NCI-H345 treated with DMSO at 0.1 percent for 48 hours (cell line): ENCODE data around the gene SLC22A23.

Source experiments
- DNase-seq: peaks from one replicate; lab custom pipeline; 2025; ENCODE audit not compliant: unreplicated experiment; lab: John Stamatoyannopoulos, UW

Gene SLC22A23

GRCh38 chr6:3422435-3423070 lies 34.3 kb downstream of the SLC22A23 start:
- DNase-seq: no peak

- DNase-seq: no peak
These were observed 34.9 kb downstream of the SLC22A23 start for GRCh38 chr6:3421791-3422434.

DNA sequence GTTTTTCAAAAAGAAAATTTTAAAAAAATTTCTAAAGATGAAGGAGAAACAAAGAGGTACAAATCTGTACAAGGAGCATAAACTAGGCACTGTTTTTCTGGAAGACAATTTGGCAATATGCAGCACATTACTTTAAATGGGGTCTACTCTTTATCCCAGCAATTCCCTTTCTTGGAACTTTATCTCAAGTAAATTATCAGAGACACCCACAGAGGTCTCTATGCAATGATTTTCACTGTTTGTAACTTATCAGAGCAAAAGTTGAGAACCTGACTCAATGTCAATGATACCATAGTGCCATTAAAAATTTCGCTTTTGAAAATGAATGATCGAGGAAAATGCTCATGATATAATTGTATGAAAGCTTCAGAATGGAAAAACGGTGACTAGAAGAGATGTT lies 35.7 kb downstream of the SLC22A23 start:
- no peak for DNase-seq

- no peak for DNase-seq
These were observed 37.1 kb downstream of the SLC22A23 start for GRCh38 chr6:3419624-3420272.

DNA sequence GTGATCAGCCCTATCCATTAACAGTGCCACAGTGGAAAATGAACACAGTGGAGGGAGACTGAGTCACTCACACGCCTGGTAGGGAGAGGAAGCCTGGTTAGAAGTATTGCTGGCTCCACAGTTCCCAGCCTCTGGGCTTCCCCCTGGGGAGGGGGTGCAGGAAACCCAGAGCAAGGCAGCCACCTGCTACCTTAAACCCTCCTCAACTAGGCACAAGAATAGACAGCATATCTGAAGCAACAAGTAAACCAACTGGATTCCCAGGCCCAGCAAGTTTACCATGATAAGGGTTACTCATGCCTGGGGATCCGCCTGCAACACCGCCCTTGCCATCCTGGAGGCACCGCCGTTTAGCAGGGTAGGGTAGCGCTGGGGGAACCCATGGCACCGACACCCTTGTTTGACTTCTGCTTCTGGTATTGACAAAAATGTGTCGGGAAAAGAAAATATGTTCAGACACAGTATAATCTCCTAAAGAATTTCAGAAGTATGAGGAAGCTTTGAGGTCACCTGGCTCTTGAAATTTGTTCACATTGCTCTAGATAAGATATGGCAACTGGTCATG lies 38.3 kb downstream of the SLC22A23 start:
- DNase-seq: no peak

DNA sequence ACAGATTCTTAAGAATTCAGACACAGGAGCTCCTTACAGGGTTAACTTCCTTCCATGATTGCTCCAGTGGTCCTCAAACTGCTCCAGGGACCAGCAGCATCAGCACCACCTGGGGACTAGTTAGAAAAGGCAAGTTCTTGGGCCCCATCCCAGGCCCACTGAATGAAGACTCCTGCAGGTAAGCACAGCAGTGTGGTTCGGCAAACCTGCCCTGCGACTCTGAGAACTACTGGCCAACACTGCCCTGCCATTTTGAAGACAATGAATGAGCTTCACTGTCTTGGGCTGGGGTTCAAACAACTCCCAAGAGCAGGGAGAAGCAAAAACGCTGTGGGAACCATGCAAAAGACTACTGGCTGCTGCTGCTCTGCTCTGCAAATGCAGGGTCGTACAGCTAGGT lies 39.4 kb downstream of the SLC22A23 start:
- no peak for DNase-seq

DNA sequence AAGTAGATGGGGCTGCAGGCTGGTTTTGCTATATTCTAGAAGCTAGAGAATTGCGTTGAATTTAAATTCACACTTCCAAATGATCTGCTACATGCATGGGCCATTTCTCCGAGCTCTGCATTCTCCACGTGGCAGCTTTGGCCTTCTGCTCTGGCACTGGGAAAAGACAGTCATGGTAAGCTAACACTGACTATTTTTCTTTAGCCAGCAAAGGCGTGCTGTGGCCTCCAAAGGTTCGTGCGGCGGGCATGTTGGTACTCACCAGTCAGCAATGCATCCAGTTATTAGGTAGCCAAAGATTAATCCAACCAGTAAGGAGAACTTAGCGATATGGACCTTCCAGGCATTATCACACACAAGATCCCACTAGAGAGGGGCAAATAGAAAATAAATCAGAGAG lies 41.4 kb downstream of the SLC22A23 start:
- DNase-seq: no peak

GRCh38 chr6:3415082-3415453 lies 41.8 kb downstream of the SLC22A23 start:
- no peak for DNase-seq

- DNase-seq: no peak
These were observed 42.3 kb downstream of the SLC22A23 start for GRCh38 chr6:3414327-3415081.

GRCh38 chr6:3413592-3413991 lies 43.3 kb downstream of the SLC22A23 start:
- DNase-seq: no peak

DNA sequence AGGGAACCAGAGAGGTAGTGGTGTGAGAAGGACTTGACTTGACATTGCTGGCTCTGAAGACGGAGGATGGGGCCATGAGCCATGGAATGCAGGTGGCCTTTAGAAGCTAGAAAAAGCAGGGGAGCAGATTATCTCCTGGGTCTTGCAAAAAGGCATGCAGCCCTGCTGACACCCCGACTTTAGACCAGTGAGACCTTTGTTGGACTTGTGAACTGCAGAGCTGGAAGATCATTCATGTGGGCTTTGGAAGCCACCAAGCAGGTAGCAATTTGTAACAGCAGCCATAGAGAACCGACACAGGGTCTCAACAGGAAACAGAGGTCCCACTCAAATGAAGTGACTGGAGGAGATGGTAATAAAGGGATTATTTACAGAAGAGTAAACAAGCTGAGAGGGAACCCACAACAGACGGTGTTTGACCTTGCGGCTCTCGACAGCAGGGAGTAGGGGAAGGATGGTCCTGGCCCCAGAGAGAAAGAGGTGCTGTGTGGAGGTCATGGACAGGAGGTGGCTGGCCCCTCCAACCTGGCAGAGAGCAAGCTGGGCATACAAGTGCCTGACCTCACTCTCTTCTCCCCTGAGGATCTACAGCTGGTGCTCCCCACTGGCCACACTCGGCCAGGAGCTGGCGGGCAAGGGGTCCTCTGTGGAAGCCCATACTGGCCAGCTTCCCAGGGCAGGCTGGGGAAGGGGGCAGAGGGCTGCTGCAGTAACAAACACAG lies 43.9 kb downstream of the SLC22A23 start:
- DNase-seq: no peak

- DNase-seq: no peak
These were observed 44.7 kb downstream of the SLC22A23 start for GRCh38 chr6:3411967-3412778.

DNA sequence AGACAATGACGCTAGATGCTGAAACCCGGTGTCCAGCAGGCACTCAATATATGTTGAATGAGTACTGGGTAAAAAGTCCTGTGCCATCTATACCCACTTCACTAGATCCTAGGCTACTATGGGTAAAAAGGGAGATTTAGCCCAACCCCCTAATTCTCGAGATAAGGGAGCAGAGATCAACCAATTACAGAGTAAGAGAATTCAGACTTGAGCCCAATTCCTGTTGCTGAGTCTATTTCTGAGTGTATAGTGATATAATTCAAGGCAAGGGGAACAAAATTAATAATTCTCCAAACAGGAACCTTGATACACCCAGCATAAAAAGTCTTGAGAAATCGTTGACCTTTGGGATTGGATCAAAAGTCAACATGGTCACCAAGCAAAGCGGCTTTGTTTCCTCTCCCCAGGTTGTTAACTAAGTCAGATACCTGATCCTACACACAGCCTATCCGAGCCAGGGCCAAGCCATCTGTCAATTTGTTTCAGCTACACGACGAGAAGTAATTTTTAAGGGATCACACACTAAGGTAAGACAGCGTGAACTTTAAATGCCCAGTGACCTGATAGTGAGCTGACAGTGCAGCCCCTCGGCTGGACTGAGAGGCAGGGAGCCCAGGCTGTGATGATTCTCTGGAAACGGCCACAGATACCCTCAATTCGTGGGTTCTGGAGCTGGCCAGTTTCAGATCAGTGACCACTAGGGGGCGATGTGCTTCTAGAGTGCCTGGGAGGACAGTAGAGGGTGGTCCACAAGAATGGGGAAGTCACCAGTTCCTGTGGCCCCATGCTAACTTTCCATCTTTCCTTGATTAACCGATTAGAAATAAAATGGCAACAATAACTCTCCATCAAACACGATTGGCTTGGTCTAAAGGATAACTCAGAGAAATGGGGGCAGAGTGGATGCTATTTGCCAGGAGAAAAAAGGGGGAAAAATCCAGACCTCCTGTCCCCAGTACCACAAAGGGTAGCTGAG lies 46.2 kb downstream of the SLC22A23 start:
- no peak for DNase-seq

DNA sequence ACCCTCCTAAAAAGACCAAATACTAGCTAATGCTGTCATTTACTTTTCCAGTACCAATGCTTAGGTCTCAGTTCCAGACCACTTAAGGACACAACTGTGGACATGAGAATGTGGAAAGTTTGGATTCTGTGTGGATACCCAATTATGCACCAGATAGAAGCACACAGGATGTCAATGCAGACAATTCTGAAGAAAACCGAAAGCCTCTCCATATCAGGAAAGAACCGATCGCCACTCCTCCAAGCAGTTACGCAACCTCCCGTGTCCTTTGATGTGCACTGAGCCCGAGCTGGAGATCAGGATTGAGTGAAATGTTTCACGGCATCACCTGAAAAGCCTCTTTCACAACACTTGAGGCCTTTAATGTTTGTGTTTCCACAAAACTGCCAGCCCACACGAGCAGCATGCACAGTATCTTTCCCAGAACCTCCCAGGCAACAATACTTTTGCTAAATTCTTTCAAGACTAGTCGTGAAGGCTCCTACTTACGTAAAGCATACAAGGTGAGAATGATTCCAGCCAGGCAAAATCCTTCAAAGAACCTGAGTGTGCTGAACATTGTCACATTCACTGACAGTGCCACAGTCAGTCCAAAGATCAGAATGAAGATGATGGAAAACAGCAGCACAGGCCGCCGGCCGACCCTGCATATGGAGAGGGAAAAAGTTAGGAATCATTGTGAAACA lies 47.0 kb downstream of the SLC22A23 start:
- no peak for DNase-seq

DNA sequence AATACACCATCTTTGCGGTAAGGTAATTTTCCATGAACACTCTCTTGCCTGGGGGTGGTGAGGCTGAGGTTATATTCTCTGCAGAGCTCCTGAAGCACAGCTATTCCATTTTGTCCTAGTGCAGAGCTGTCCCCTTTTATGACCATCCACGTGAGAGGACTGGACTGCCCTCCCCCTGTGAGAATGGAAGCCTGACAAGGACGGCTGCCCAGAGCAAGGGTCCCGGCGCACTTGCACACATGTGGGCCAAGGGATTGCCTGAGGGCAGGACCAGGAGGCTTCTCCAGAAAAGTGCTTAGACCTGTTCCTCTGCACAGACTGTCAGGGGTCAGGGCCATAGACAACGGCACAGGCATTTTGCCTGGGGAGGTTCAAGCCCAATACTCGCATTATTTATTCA lies 48.2 kb downstream of the SLC22A23 start:
- no peak for DNase-seq

DNA sequence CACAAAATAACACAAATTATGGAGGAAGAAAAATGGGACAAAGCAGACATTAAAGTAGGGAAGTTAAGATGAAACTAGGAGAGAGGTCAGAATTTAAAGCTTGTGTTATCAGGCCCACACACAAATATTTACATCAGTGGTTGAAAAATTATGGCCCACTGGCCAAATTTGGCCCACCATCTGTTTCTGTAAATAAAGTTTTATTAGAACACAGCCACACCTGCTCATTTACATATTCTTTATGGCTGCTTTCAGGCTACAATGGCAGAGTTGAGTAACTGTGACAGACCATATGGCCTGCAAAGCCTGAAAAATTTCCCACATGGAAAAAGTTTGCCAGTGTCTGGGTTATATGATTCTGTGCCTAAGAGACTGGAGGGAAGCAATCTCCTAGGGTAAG lies 49.0 kb downstream of the SLC22A23 start:
- DNase-seq: no peak

DNA sequence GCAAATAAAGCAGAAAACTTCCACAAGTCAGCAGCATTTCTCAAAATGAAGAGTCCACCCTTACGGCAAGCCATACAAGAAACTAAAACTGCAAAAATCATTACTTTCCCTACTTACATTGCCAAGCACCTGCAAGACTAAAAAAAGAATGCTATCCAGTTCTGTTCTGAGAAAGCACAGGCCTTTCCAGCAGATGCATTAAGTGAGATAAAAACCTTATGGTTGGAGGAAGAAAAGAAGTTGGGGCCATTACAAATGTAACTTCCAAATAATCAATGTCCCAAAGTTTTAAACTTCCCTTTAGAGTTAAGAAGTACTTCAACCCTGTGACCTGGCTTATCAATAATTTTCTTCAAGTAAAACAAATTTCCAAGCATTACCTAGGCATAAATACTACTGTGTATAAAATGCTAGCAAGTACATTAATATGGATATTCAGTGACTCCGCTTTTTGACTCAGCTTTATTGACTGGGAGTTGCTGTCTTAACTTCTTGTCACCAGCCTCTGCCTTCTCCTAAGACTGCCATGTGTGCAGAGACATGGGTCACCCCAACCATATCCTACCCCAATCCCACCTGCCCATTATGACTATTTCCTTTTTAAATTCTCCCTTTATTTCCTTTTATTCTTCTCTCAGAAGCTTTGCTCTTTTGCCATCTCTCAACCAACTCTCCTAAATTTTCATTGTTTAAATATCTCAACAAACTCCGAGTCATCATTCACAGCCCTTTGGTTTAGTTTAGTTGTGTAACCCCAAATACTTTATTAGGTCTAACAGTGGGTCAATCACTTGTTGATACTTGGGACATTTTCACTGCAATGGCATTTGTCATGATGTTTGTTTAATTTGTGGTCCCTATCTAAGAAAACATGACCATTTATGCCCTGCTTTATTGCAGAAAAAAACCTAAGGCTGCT lies 49.7 kb downstream of the SLC22A23 start:
- no peak for DNase-seq
